Tibial nerve (tissue), 3 donors: ENCODE measurements around the gene UNC80.

ENCODE experiments used
- POLR2A ChIP-seq, 2 donors: fragments of 450-650 bp; IDR thresholded peaks; one replicate each; pipeline ENCODE4 v1.6.1; 2017; ENCODE audit warnings: antibody characterized with exemption in 2 of 2, mild to moderate bottlenecking in 2 of 2, moderate library complexity in 2 of 2
- TF ChIP-seq, protein P1 (sequence below), 5 experiments: fragments of 200-600 bp in 3 of 5; fragments of 450-650 bp in 2 of 5; sonication (generic) in 3 of 5; IDR thresholded peaks; one replicate each; pipeline ENCODE4 v1.5.1; 2016 to 2019; ENCODE audit warnings: antibody characterized with exemption in 5 of 5, mild to moderate bottlenecking in 3 of 5, moderate library complexity in 2 of 5

DNA sequence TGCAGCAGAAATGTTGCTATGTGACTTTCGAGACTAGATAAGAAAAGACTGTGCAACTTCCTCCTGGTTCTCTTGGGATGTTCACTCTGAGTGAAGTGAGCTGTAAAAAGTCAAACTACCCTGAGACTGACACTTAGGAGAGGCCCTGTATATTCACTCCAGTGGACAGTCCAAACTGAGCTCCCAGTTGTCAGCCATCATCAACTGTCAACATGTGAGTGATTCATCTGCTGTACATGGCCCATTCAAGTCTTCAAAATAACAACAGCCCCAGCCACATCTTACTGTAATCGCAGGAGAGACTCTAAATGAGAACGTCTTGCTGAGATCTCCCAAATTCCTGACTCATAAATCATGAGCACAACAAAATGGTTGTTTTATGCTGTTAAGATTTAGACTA lies 8.5 kb upstream of the UNC80 start:
- TF ChIP-seq, protein P1, sequence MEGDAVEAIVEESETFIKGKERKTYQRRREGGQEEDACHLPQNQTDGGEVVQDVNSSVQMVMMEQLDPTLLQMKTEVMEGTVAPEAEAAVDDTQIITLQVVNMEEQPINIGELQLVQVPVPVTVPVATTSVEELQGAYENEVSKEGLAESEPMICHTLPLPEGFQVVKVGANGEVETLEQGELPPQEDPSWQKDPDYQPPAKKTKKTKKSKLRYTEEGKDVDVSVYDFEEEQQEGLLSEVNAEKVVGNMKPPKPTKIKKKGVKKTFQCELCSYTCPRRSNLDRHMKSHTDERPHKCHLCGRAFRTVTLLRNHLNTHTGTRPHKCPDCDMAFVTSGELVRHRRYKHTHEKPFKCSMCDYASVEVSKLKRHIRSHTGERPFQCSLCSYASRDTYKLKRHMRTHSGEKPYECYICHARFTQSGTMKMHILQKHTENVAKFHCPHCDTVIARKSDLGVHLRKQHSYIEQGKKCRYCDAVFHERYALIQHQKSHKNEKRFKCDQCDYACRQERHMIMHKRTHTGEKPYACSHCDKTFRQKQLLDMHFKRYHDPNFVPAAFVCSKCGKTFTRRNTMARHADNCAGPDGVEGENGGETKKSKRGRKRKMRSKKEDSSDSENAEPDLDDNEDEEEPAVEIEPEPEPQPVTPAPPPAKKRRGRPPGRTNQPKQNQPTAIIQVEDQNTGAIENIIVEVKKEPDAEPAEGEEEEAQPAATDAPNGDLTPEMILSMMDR (IDR thresholded peaks at IDR 0.05) = no peak
- TF ChIP-seq POLR2A (IDR thresholded peaks at IDR 0.05) = no peak
